ENCODE measurements around the gene RUVBL1. TPM values are rescaled to one million over a fixed set of nuclear protein-coding genes. Genes with fewer than 3 reads are reported as not detected.

Gene RUVBL1
- total and polyA plus RNA-seq, 11 donors = 14.1 to 44.6 (median 26.2) TPM

DNA sequence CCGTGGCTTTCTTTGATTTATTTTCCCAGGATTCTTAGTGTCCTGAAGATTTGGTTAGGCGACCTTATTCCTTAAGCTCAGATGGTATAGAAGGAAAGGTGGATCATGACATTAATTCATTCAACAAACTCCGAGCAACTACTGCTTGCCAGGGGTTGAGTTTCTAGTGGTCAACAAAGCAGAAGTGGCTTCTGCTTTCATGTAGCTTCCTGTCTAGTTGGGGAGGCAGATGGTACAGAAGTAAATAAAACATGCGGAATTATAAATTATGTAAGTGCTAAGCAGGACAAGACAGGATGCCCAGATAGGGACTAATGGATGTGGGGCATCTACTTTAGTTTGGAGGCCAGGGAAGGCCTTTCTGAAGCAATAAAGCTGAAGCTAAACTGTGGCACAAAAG lies 45.2 kb upstream of the RUVBL1 start:
- Histone ChIP-seq H3K9me3 (no peaks in the 10 kb centered on the region), H3K36me3 (no peaks in the 10 kb centered on the region), H3K4me3 (no peak overlapping the region), H3K27me3 (no peaks in the 10 kb centered on the region), H3K27ac (peak overlapping the region in 4 of 12 donors; percentile 43 to 64 (median 58)), H3K4me1 (peaks cover 0 to 52% (median 20%) of the 10 kb centered on the region in 12 donors)
- intact Hi-C loops (cut with DNase I) = loop anchor here in 5 of 10 donors (5.0 to 10.0 kb wide), 4 partner anchors 153 to 438 kb away; no protein-coding TSS in a partner anchor
- no peak for TF ChIP-seq POLR2A (IDR thresholded peaks at IDR 0.05)
- TF ChIP-seq, protein P1, sequence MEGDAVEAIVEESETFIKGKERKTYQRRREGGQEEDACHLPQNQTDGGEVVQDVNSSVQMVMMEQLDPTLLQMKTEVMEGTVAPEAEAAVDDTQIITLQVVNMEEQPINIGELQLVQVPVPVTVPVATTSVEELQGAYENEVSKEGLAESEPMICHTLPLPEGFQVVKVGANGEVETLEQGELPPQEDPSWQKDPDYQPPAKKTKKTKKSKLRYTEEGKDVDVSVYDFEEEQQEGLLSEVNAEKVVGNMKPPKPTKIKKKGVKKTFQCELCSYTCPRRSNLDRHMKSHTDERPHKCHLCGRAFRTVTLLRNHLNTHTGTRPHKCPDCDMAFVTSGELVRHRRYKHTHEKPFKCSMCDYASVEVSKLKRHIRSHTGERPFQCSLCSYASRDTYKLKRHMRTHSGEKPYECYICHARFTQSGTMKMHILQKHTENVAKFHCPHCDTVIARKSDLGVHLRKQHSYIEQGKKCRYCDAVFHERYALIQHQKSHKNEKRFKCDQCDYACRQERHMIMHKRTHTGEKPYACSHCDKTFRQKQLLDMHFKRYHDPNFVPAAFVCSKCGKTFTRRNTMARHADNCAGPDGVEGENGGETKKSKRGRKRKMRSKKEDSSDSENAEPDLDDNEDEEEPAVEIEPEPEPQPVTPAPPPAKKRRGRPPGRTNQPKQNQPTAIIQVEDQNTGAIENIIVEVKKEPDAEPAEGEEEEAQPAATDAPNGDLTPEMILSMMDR (IDR thresholded peaks at IDR 0.05) = no peak
- 93 to 94% (median 93%) methylated on average over 4 of the region's 4 CpGs for WGBS, 4 donors
- ATAC-seq = no peak
- DNase-seq = no peak

DNA sequence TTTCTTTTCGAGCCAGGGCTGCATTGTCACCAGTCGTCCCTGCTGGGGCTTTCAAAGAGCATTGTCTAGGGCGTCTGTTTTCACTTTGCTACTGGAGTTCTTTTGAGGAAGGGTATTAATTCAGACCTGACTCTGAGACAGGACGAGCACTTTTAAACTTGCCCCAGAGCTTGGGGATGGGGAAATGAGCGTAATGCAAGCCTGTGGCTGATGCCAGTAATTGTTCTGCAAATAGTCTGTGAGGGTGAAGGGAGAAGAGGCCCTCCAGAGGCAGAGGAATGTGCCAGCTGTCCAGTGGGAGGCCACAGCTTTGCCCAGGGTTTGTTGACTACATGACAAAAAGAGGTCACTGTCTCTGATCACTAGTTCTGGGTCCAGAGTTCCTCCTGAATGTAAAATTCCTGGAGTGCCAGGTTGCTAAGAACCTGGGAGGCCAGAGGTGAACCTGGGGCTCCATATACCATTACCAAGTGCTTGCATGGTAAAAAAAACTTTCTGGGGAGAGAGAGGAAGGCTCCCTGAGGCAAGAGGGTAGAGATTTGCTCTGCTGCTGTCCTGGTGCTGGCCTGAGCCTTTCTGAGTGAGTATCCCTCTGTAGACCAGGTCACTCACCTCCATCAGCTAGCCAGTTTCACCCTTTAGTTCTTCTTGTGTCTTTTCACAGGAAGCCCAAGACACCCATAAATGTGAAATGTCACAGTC lies 44.5 kb upstream of the RUVBL1 start:
- Histone ChIP-seq H3K27ac (peak overlapping the region in 8 of 12 donors; percentile 41 to 74 (median 56)), H3K36me3 (no peaks in the 10 kb centered on the region), H3K4me3 (no peak overlapping the region), H3K4me1 (peaks cover 0 to 45% (median 14%) of the 10 kb centered on the region in 12 donors), H3K27me3 (no peaks in the 10 kb centered on the region), H3K9me3 (no peaks in the 10 kb centered on the region)
- DNase-seq (peak in 2 of 5 donors; percentile 33 to 42), ATAC-seq (peak; percentile 49 to 85 (median 76))
- intact Hi-C loops (cut with DNase I) = loop anchor here in 5 of 10 donors (5.0 to 10.0 kb wide), 4 partner anchors 154 to 439 kb away; no protein-coding TSS in a partner anchor
- 45 to 66% (median 60%) methylated on average over 5 of the region's 5 CpGs for WGBS, 4 donors
- TF ChIP-seq POLR2A (IDR thresholded peaks at IDR 0.05) = no peak
- TF ChIP-seq, protein P1 (IDR thresholded peaks at IDR 0.05) = no peak

DNA sequence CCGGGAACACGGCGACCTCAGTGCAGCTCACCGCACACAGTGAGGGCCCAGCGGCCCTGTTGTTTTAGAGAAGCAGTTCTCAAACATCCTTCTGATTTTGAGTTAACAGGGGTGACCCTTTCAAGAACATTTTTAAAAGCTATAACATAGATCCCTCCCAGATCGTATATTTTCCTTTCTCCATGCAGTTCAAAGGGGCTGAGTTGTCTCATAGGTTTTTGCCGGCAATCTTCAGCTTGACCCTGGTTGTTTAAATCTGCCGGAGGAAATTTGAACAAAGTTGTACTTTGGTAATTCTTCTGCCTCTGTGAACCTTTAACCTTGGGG lies 44.0 kb upstream of the RUVBL1 start:
- WGBS, 4 donors = 87 to 98% (median 95%) methylated on average over 8 of the region's 8 CpGs
- Histone ChIP-seq H3K27ac (peak overlapping the region in 7 of 12 donors; percentile 35 to 74 (median 57)), H3K9me3 (no peaks in the 10 kb centered on the region), H3K27me3 (no peaks in the 10 kb centered on the region), H3K36me3 (no peaks in the 10 kb centered on the region), H3K4me1 (peaks cover 0 to 45% (median 13%) of the 10 kb centered on the region in 12 donors), H3K4me3 (no peak overlapping the region)
- TF ChIP-seq POLR2A (IDR thresholded peaks at IDR 0.05) = no peak
- TF ChIP-seq, protein P1 (IDR thresholded peaks at IDR 0.05) = no peak
- DNase-seq = no peak
- no peak for ATAC-seq
- intact Hi-C loops (cut with DNase I) = loop anchor here in 5 of 10 donors (5.0 to 10.0 kb wide), 4 partner anchors 155 to 440 kb away; no protein-coding TSS in a partner anchor

DNA sequence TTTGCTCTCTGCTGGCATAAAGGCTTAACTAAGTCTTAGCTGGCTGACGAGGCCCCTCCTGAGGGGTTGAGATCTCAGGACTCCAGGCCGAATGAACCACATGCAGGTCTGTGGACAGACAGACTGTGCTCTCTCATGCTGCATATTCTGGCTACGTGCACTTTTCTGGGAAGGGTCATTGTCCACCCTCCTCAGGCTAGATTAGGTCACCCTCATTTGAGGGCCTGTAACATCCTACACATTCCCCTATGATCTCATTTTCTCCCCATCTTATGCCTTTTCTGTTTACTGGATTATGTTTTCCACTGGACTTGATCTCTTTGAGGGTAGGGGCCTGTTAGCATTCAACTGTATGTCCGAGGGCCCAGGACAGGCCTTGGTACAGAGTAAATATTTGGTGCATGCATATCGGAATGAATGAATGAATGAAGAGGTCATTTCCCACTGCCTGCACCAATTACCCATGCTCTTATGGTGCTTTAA lies 43.4 kb upstream of the RUVBL1 start:
- WGBS, 4 donors = 90 to 96% (median 96%) methylated on average over 5 of the region's 5 CpGs
- Histone ChIP-seq H3K9me3 (no peaks in the 10 kb centered on the region), H3K27ac (no peak overlapping the region), H3K4me3 (no peak overlapping the region), H3K4me1 (peaks cover 0 to 45% (median 13%) of the 10 kb centered on the region in 12 donors), H3K27me3 (no peaks in the 10 kb centered on the region), H3K36me3 (peaks cover 0 to 4% (median 0%) of the 10 kb centered on the region in 9 donors)
- DNase-seq (no peak), ATAC-seq (no peak)
- intact Hi-C loops (cut with DNase I) = loop anchor here in 5 of 10 donors (5.0 to 10.0 kb wide), 4 partner anchors 155 to 440 kb away; no protein-coding TSS in a partner anchor
- TF ChIP-seq, protein P1 (IDR thresholded peaks at IDR 0.05) = no peak
- no peak for TF ChIP-seq POLR2A (IDR thresholded peaks at IDR 0.05)

Measured in heart left ventricle (tissue), 16 donors.